C1 segment of cervical spinal cord (tissue), 14 donors: ENCODE measurements around the gene PLPPR3.

Experiments used
- DNase-seq, 14 donors: peaks; one replicate each; lab custom pipeline; 2025; lab: John Stamatoyannopoulos, UW

PLPPR3 gene

GRCh38 chr19:778910-779653 is 42.7 kb downstream of the PLPPR3 start:
- no peak for DNase-seq

- DNase-seq: no peak
Observed at GRCh38 chr19:776549-776948, 45.2 kb downstream of the PLPPR3 start.

GRCh38 chr19:772730-773436 is 48.9 kb downstream of the PLPPR3 start:
- no peak for DNase-seq

- no peak for DNase-seq
Observed at GRCh38 chr19:772063-772462, 49.7 kb downstream of the PLPPR3 start.

- no peak for DNase-seq
Observed at GRCh38 chr19:771332-771785, 50.4 kb downstream of the PLPPR3 start.

- no peak for DNase-seq
Observed at GRCh38 chr19:769616-770015, 52.1 kb downstream of the PLPPR3 start.

- no peak for DNase-seq
Observed at GRCh38 chr19:768424-768823, 53.3 kb downstream of the PLPPR3 start.

GRCh38 chr19:765179-765738 is 56.5 kb downstream of the PLPPR3 start:
- DNase-seq: no peak

- no peak for DNase-seq
Observed at GRCh38 chr19:764301-764700, 57.5 kb downstream of the PLPPR3 start.

- no peak for DNase-seq
Observed at GRCh38 chr19:763869-764268, 57.9 kb downstream of the PLPPR3 start.

GRCh38 chr19:763181-763580 is 58.6 kb downstream of the PLPPR3 start:
- no peak for DNase-seq
